ENCODE results near the gene SLC2A9. TPM values are rescaled to one million over a fixed set of nuclear protein-coding genes. Genes with fewer than 3 reads are reported as not detected.

The SLC2A9 gene
- total and polyA plus RNA-seq, 2 of the 8 experiments (the other 6 are each of a cell fraction or from before 2014, with no cell fraction given) = 0.20 to 0.26 TPM

DNA sequence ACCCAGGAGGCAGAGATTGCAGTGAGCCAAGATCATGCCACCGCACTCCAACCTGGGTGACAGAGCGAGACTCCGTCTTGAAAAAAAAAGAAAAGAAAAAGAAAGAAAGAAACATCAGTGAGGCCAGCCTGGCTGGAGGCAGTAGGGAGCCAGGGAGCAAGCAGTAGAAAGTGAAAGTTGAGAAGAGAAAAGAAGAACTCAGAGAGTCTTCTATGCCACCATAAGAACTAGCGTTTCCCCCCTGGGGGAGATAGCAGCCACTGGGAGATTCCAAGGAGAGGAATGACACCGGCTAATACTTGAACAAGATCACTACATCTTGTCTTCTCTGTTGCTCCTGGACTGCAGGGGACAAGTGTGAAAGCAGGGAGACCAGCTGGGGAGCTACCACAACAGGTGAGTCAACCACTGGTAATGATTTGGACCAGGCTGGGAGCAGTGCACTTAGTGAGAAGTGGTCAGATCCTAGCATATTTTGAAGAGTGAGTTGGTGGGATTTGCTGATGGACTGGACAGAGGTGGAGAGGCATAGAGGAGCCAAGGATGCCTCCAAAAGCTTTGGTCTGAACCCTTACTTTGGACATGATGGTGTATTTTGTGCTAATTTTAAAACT is 33.4 kb downstream of the SLC2A9 start:
- no peak overlapping the region for H4K5ac ChIP-seq (ENCODE audit: insufficient read length, low read depth, low read length)
- no peak overlapping the region for H2BK5ac ChIP-seq (ENCODE audit: low read depth, low read length)
- no peak overlapping the region for H3K14ac ChIP-seq (ENCODE audit: insufficient read length)
- H3K4me2 ChIP-seq (ENCODE audit: insufficient read depth in 1 of 2, low read depth in 2 of 2, low read length in 2 of 2) = no peak overlapping the region
- no peak overlapping the region for H2BK20ac ChIP-seq (ENCODE audit: low read length)
- no peaks in the 10 kb centered on the region for H3K27me3 ChIP-seq (replicated peaks in 1 of 4; ENCODE audit: control insufficient read depth in 3 of 4, extremely low read depth in 1 of 4, insufficient read depth in 3 of 4, low read length in 3 of 4)
- H4K8ac ChIP-seq (ENCODE audit: extremely low read depth, insufficient read depth, low read length) = no peak overlapping the region
- no peaks in the 10 kb centered on the region for H3K79me2 ChIP-seq (ENCODE audit: control insufficient read depth in 1 of 2, insufficient read depth in 2 of 2, low read length in 2 of 2)
- no peak overlapping the region for H3K18ac ChIP-seq (ENCODE audit: extremely low read depth, low read length)
- POLR2A ChIA-PET (ENCODE audit: partially characterized antibody) = no interaction called here
- no peaks in the 10 kb centered on the region for H3K36me3 ChIP-seq (ENCODE audit: control insufficient read depth in 2 of 4, insufficient read depth in 4 of 4, low read length in 3 of 4)
- H3K4ac ChIP-seq (replicated peaks; ENCODE audit: insufficient read length, low read depth, low read length) = no peak overlapping the region
- no peak overlapping the region for H2AK5ac ChIP-seq (ENCODE audit: low read depth, low read length)
- CTCF ChIA-PET (ENCODE audit: partially characterized antibody) = interaction anchor here (0.8 to 2.6 kb wide), 3 partner anchors 14 to 39 kb away, joined by 4 to 13 read pairs (median 4); no protein-coding TSS in a partner anchor
- no peak overlapping the region for H4K91ac ChIP-seq (replicated peaks; ENCODE audit: insufficient read length, low read length)
- H3K23ac ChIP-seq (ENCODE audit: insufficient read length) = no peak overlapping the region
- H4K20me1 ChIP-seq (replicated peaks in 1 of 2; ENCODE audit: control insufficient read depth in 1 of 2, insufficient read depth in 2 of 2, low read length in 2 of 2) = no peaks in the 10 kb centered on the region
- WGBS, 2 experiments (ENCODE audit: extremely low coverage in 1 of 2, insufficient coverage in 1 of 2, insufficient read length in 1 of 2, insufficient replicate concordance in 2 of 2, low coverage in 1 of 2, low lambda C conversion rate in 2 of 2, missing lambda C conversion rate in 1 of 2) = 91% methylated on average over 5 of the region's 5 CpGs; no CpG with 5 or more reads in 1 of the 2 experiments
- no peak overlapping the region for H2BK15ac ChIP-seq (ENCODE audit: low read length)
- no peak overlapping the region for H2BK120ac ChIP-seq (replicated peaks; ENCODE audit: low read depth, low read length)
- no peak overlapping the region for H3K56ac ChIP-seq (replicated peaks; ENCODE audit: insufficient read length, low read depth, low read length)
- DNase-seq (ENCODE audit: low read depth in 1 of 2, low spot score in 2 of 2) = no peak
- no peaks in the 10 kb centered on the region; a peak in 1 of 4 replicates for H3K9me3 ChIP-seq (ENCODE audit: insufficient read depth in 2 of 2, low read depth in 1 of 2, low read length in 1 of 2)
- H3K79me1 ChIP-seq (ENCODE audit: low read depth, low read length) = no peaks in the 10 kb centered on the region
- no peak overlapping the region for H3K9ac ChIP-seq (replicated peaks in 1 of 4; ENCODE audit: extremely low read depth in 1 of 4, low read depth in 3 of 4, low read length in 3 of 4)
- no peak overlapping the region for H2AFZ ChIP-seq (ENCODE audit: low read length)
- no peaks in the 10 kb centered on the region for H3K4me1 ChIP-seq (replicated peaks in 1 of 4; ENCODE audit: control insufficient read depth in 3 of 4, insufficient read depth in 4 of 4, low read length in 3 of 4)
- H3K23me2 ChIP-seq (ENCODE audit: low read depth, low read length) = no peaks in the 10 kb centered on the region
- no peak overlapping the region for H3K27ac ChIP-seq (ENCODE audit: low read depth, low read length)
- H2BK12ac ChIP-seq (ENCODE audit: low read depth, low read length) = no peak overlapping the region
- no peak overlapping the region for H3K4me3 ChIP-seq (ENCODE audit: extremely low read depth in 1 of 4, insufficient read depth in 2 of 4, low read depth in 3 of 4, low read length in 4 of 4)
- no peak for FAIRE-seq
- TF ChIP-seq CREB1 (IDR thresholded peaks at IDR 0.05) (no peak), SRF (IDR thresholded peaks at IDR 0.05; ENCODE audit: low read depth, low read length) (no peak), RFX5 (IDR thresholded peaks at IDR 0.05; ENCODE audit: borderline replicate concordance, low read depth, low read length) (no peak), YY1 (IDR thresholded peaks at IDR 0.05; ENCODE audit: low read depth, low read length) (no peak), SP2 (IDR thresholded peaks at IDR 0.05; ENCODE audit: low read length) (no peak), ZNF274 (IDR thresholded peaks at IDR 0.05; ENCODE audit: borderline replicate concordance, extremely low read depth, low read length) (no peak), SP1 (IDR thresholded peaks at IDR 0.05; ENCODE audit: low read depth, low read length) (no peak), HDAC6 (IDR thresholded peaks at IDR 0.05; ENCODE audit: low read depth, low read length) (no peak), TEAD4 (IDR thresholded peaks at IDR 0.05; ENCODE audit: low read depth, low read length) (no peak), BCL11A (IDR thresholded peaks at IDR 0.05; ENCODE audit: low read depth in 2 of 2, low read length in 2 of 2) (no peak), CBX5 (IDR thresholded peaks at IDR 0.05; ENCODE audit: low read depth, low read length) (no peak)
- TF ChIP-seq, protein P1, sequence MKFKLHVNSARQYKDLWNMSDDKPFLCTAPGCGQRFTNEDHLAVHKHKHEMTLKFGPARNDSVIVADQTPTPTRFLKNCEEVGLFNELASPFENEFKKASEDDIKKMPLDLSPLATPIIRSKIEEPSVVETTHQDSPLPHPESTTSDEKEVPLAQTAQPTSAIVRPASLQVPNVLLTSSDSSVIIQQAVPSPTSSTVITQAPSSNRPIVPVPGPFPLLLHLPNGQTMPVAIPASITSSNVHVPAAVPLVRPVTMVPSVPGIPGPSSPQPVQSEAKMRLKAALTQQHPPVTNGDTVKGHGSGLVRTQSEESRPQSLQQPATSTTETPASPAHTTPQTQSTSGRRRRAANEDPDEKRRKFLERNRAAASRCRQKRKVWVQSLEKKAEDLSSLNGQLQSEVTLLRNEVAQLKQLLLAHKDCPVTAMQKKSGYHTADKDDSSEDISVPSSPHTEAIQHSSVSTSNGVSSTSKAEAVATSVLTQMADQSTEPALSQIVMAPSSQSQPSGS (IDR thresholded peaks at IDR 0.05; ENCODE audit: low read length) = no peak
- TF ChIP-seq, protein P2, sequence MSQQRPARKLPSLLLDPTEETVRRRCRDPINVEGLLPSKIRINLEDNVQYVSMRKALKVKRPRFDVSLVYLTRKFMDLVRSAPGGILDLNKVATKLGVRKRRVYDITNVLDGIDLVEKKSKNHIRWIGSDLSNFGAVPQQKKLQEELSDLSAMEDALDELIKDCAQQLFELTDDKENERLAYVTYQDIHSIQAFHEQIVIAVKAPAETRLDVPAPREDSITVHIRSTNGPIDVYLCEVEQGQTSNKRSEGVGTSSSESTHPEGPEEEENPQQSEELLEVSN (IDR thresholded peaks at IDR 0.05) = no peak
